Breast epithelium (tissue), 3 donors: ENCODE results near the gene USP10.

Source experiments
- CTCF ChIP-seq, 3 donors: fragments of 450-650 bp; IDR thresholded peaks; one replicate each; pipeline ENCODE4 v1.5.1; 2016 to 2017; ENCODE audit warnings: antibody characterized with exemption in 3 of 3, mild to moderate bottlenecking in 3 of 3, moderate library complexity in 3 of 3
- POLR2A ChIP-seq: fragments of 450-650 bp; IDR thresholded peaks from one replicate; pipeline ENCODE4 v1.6.1; 2016; ENCODE audit warnings: antibody characterized with exemption, mild to moderate bottlenecking, moderate library complexity
- POLR2AphosphoS5 ChIP-seq, 3 donors: sonication (generic); formaldehyde crosslinking; IDR thresholded peaks; one replicate each; pipeline ENCODE4 v1.6.1; 2017; ENCODE audit warnings: antibody characterized with exemption in 3 of 3

- TF ChIP-seq CTCF (IDR thresholded peaks at IDR 0.05), result no peak
- no peak for TF ChIP-seq POLR2A
- TF ChIP-seq POLR2AphosphoS5 (IDR thresholded peaks at IDR 0.05), result no peak
Measured at GRCh38 chr16:84654998-84655397, 44.8 kb upstream of the USP10 start.
